IPS DF 6.9 (cell line): Measurements from ENCODE around the gene FSCN2.
A peak's percentile ranks its signal among the peaks of the same experiment; 100 is the strongest.

Source experiments
- DNase-seq: peaks from one replicate; pipeline ENCODE4 v3.0.0-alpha.2; 2013; ENCODE audit warnings: low read depth, low spot score
- H3K27ac ChIP-seq: one replicate; pipeline ENCODE4 v1.5.1; 2013; ENCODE audit warnings: low read length, control low read depth
- H3K27me3 ChIP-seq: 2 replicates; pipeline ENCODE4 v1.6.1; 2013; ENCODE audit warnings: mild to moderate bottlenecking, low read length; ENCODE audit not compliant: control insufficient read depth, insufficient read depth
- H3K36me3 ChIP-seq: 2 replicates; pipeline ENCODE4 v1.6.1; 2013; ENCODE audit warnings: low read length; ENCODE audit not compliant: control insufficient read depth, insufficient read depth
- H3K4me1 ChIP-seq: 2 replicates; pipeline ENCODE4 v1.6.1; 2013; ENCODE audit warnings: low read length; ENCODE audit not compliant: control insufficient read depth, insufficient read depth
- H3K4me3 ChIP-seq: 2 replicates; pipeline ENCODE4 v1.5.1; 2013; ENCODE audit warnings: mild to moderate bottlenecking, low read length
- H3K9me3 ChIP-seq: 2 replicates; pipeline ENCODE4 v1.6.1; 2013; ENCODE audit warnings: low read length, inconsistent platforms; ENCODE audit not compliant: control insufficient read depth, insufficient read depth
- WGBS: extraction: QIAGEN DNeasy Blood & Tissue Kit; methylation state at CpG from one replicate; pipeline ENCODE4 v1.1.7; 2013; ENCODE audit warnings: mixed read lengths, missing lambda C conversion rate; ENCODE audit not compliant: insufficient read length, insufficient coverage; 5-methylcytosine and 5-hydroxymethylcytosine counted together

FSCN2 gene

DNA sequence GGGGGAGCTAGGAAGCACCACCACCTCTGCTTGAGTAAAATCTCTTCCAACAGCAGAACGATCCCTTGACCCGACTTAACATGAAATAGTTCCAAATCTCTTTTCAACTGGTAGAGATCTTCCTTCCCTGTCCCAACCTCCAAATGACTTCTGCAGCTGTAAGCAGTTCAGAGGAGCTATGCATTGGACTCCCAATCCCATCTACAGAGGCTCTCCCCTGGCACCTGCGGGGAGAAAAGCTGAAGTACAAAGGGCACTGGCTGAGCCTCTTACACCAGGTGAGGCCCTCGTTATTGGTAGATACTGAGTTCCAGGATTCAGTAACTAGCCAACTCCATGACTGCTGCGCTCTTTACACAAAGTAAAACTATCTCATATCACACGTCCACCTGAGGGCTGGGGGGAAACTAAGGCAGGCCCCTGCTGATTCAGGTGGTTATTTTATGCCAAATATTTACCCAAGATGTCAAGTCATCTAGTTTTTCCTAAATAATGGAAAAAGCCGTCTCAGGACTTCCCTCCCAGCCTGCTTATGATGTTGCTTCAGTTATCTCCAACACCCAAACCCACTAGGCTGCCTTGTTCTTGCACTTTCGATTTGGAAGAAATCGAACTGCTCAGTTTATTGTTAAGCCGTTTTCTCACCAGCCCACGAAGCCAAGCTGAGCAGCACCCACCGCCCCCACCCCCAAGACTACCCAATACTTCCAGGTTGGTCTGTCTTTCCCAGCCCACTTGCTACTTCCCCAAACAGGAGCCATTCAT is 18.8 kb upstream of the FSCN2 start:
- Histone ChIP-seq H3K4me3 (peak overlapping the region; percentile 8; the same call in 1 of the 2 replicates), H3K27me3 (no peaks in the 10 kb centered on the region), H3K4me1 (no peaks in the 10 kb centered on the region), H3K9me3 (no peaks in the 10 kb centered on the region), H3K36me3 (peaks cover 24% of the 10 kb centered on the region), H3K27ac (no peak overlapping the region)
- WGBS = no CpG with 5 or more reads among the region's 12 CpGs
- no peak for DNase-seq

DNA sequence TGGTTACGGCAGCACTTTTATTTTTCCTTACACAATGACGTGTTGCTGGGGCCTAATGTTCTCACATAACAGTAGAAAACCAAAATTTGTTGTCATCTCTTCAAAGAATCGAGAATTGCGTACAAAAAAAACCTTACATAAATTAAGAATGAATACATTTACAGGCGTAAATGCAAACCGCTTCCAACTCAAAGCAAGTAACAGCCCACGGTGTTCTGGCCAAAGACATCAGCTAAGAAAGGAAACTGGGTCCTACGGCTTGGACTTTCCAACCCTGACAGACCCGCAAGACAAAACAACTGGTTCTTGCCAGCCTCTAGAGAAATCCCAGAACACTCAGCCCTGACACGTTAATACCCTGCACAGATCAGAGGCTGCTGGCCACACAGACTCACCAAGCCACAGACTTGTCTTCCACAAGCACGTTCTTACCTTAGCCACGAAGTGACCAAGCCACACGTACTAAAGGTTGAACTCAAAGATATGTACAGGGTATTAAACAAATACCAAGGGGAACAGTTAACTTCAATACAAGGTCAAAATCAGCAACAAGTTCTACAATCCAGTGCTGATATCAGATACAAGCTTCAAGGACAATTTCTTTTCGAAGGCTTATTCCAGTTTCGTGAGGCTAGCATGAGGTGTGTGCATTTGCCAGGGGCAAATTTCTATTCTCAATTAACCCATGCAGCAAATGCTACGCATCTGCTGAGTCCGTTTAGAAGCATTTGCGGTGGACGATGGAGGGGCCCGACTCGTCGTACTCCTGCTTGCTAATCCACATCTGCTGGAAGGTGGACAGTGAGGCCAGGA is 18.0 kb upstream of the FSCN2 start:
- no peaks in the 10 kb centered on the region for H3K4me1 ChIP-seq
- H3K36me3 ChIP-seq = peaks cover 24% of the 10 kb centered on the region
- no peak overlapping the region for H3K27ac ChIP-seq
- no peaks in the 10 kb centered on the region for H3K27me3 ChIP-seq
- peak overlapping the region; percentile 83 for H3K4me3 ChIP-seq
- no peaks in the 10 kb centered on the region for H3K9me3 ChIP-seq
- DNase-seq = no peak
- no CpG with 5 or more reads among the region's 22 CpGs for WGBS

DNA sequence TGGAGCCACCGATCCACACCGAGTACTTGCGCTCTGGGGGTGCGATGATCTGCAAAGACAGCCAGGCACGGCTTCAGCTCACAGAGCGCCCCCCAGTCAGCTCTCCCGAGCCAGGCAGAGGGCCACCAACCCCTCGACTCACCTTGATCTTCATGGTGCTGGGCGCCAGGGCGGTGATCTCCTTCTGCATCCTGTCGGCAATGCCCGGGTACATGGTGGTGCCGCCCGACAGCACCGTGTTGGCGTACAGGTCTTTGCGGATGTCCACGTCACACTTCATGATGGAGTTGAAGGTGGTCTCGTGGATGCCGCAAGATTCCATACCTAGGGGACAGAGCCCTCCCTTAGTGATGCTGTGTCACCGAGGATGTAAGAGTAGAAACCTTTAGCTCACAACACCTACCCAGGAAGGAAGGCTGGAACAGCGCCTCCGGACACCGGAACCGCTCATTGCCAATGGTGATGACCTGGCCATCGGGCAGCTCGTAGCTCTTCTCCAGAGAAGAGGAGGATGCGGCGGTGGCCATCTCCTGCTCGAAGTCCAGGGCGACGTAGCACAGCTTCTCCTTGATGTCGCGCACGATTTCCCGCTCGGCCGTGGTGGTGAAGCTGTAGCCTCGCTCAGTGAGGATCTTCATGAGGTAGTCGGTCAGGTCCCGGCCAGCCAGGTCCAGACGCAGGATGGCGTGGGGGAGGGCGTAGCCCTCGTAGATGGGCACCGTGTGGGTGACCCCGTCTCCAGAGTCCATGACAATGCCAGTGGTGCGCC is 17.2 kb upstream of the FSCN2 start:
- peaks cover 2% of the 10 kb centered on the region; the same call in 1 of the 2 replicates for H3K4me1 ChIP-seq
- H3K36me3 ChIP-seq = peaks cover 24% of the 10 kb centered on the region
- peak overlapping the region; percentile 83 for H3K4me3 ChIP-seq
- H3K9me3 ChIP-seq = no peaks in the 10 kb centered on the region
- H3K27me3 ChIP-seq = no peaks in the 10 kb centered on the region
- no CpG with 5 or more reads among the region's 48 CpGs for WGBS
- H3K27ac ChIP-seq = no peak overlapping the region
- no peak for DNase-seq

DNA sequence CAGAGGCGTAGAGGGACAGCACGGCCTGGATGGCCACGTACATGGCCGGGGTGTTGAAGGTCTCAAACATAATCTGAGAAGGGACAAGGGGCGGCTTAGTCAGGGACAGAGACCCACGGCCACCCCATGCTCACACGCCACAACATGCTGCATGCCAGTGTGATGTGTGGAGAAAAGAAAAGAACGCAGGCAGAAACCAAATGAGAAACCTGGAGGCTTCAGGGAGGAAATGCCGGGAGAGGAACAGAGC is 16.7 kb upstream of the FSCN2 start:
- no CpG with 5 or more reads among the region's 9 CpGs for WGBS
- H3K27ac ChIP-seq = no peak overlapping the region

DNA sequence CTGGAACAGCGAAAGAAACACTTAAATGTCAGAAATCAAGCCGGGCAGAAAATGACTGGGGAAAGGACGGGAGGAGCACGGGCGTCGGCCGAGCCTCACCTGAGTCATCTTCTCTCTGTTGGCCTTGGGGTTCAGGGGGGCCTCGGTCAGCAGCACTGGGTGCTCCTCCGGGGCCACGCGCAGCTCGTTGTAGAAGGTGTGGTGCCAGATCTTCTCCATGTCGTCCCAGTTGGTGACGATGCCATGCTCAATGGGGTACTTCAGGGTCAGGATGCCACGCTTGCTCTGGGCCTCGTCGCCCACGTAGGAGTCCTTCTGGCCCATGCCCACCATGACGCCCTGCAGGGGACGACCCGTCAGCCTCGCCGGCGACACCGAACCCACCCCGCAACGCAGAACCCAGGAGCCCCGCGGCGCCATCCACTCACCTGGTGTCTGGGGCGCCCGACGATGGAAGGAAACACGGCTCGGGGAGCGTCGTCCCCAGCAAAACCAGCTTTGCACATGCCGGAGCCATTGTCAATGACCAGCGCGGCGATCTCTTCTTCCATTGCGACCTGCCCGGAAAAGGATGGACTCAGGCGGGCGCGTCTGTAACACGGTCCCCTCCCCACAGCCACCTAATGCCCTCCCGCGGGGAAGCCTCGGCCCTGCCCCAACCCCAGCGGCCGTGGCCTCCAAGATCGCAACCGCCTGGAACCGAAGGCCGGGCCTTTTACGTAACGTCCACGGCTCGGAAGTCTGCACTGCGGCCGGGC is 16.2 kb upstream of the FSCN2 start:
- no peaks in the 10 kb centered on the region for H3K27me3 ChIP-seq
- no CpG with 5 or more reads among the region's 62 CpGs for WGBS
- peak overlapping the region; percentile 83 for H3K4me3 ChIP-seq
- DNase-seq = no peak
- H3K36me3 ChIP-seq = peaks cover 24% of the 10 kb centered on the region
- no peak overlapping the region for H3K27ac ChIP-seq
- peaks cover 3% of the 10 kb centered on the region; the same call in 1 of the 2 replicates for H3K4me1 ChIP-seq
- no peaks in the 10 kb centered on the region for H3K9me3 ChIP-seq

More for the DNA sequence above, 16.7 kb upstream of the FSCN2 start:
- Histone ChIP-seq H3K27me3 (no peaks in the 10 kb centered on the region), H3K36me3 (peaks cover 24% of the 10 kb centered on the region), H3K4me3 (peak overlapping the region; percentile 83), H3K9me3 (no peaks in the 10 kb centered on the region), H3K4me1 (peaks cover 2% of the 10 kb centered on the region; the same call in 1 of the 2 replicates)
- DNase-seq = no peak

DNA sequence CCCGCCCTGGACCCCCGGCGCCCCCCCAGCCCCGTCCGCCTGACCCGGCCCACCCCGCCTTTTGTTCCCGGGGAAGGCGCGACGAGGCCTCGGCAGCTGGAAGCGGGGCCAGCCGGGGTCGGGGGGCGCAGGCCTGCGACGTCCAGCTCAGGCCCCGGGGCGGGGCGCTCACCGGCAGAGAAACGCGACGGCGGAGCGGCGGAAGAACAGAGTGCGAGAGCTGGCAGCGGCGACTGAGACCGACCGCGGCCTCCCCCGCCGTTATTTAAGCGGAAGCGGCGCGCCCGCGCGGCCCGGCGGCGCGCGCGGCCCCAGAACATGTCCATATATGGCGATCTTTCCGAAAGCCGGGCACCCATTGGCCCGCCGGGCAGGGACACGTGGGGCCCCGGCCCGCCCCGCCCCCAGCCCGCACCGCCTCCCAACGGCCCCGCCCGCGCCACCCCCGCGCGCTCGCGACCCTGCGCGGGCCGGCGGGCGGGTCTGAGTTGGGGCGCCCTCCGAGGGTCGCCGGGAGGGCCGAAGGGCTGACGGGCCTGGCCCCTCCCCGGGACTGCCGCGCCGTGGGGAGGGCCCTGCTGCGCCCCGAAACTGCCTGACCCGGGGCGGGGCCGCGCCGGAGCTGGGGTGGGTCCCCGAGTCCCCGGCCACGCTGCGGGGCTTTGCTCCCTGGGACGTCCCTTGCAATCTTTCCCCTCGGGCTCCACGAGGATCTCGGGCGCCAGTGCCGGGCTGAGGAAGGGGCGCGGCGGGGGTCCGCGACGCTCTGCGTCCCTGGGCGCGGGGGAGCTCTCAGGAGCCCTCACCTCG is 15.4 kb upstream of the FSCN2 start, which contains the start of gene ACTG1:
Gene ACTG1 (minus strand): TSS at position 238 of the 810 bp plus-strand sequence. CDS start 445 bp downstream, outside the sequence.
- Histone ChIP-seq H3K36me3 (peaks cover 24% of the 10 kb centered on the region), H3K9me3 (no peaks in the 10 kb centered on the region), H3K27ac (no peak within 1 kb of the TSS), H3K4me3 (peak within 1 kb of the TSS; percentile 83), H3K27me3 (no peaks in the 10 kb centered on the region), H3K4me1 (peaks cover 7% of the 10 kb centered on the region)
- no peak for DNase-seq
- WGBS = no CpG with 5 or more reads among the region's 111 CpGs

DNA sequence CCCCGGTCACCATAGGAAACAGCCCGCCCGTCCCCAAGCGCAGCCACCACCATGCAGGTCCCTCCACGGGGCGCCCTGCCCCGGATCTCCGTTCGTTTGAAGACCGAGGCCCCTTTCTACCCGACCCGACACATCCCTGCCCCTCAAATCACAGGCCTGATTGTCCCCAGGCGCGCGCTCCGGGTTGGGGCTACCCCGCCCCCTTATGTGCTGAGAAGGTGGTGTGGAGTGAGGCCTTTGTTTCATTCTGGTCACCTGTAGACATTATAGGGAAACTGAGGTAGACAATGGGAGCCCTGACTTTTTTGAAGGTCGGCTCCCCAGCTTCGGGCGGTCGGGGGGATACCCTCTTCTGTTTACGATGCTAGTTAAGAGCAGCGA is 14.8 kb upstream of the FSCN2 start:
- Histone ChIP-seq H3K4me1 (peaks cover 9% of the 10 kb centered on the region), H3K9me3 (no peaks in the 10 kb centered on the region), H3K36me3 (peaks cover 24% of the 10 kb centered on the region), H3K4me3 (peak overlapping the region; percentile 73; the same call in 1 of the 2 replicates), H3K27me3 (no peaks in the 10 kb centered on the region; the same call in 1 of the 2 replicates), H3K27ac (no peak overlapping the region)
- no peak for DNase-seq
- WGBS = no CpG with 5 or more reads among the region's 23 CpGs

DNA sequence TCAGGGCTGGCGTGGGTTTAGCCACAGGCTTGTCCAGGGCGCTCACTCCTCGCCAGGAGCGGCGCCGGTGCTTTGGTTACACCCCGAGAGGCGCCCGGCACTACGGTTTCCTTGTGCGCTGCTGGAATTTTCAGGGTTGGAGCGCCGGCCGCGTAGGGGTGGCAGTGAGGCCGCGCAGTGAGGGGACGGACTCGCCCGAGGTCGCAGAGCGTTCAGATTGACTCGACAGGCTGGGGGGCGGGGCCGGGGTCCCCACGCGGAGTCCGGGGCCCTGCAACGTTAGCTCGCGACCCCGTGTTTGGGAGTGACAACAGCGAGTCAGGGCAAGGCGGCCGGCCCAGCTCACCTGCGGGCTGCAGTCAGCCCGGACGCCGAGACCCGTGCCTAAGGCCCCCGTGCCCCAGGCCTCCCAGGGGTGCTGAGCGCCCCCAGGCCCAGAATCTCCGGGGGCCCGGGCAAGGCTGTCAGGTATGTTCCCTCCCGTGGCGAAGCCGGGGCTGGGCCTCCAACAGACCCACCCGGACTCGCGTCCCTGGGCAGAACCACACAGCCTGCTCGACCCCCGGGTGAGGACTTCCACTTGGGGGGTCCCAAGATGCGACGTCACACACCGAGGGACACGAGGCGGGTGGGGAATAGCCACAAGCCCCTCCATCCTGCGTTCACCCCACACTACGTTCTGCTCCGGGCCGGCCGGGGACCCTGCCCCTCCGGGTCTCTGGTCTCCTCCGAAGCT is 14.3 kb upstream of the FSCN2 start:
- WGBS = no CpG with 5 or more reads among the region's 64 CpGs
- H3K4me3 ChIP-seq = peak overlapping the region; percentile 73
- peaks cover 12% of the 10 kb centered on the region for H3K4me1 ChIP-seq
- no peak overlapping the region for H3K27ac ChIP-seq
- peaks cover 24% of the 10 kb centered on the region for H3K36me3 ChIP-seq
- H3K27me3 ChIP-seq = no peaks in the 10 kb centered on the region; the same call in 1 of the 2 replicates
- H3K9me3 ChIP-seq = no peaks in the 10 kb centered on the region
- DNase-seq = no peak

DNA sequence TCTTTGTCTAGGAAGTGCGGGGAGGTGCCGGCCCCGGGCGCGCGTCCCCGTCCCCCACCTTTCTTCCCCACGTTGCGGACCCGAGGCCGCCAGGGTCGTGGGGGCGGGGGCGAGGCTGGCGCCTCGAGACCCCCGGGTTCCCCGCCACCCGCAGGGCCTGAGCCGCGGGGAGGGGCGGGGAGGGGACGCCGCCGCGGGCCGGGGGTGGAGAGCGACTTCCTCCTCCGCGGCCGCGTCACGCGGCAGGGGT is 13.8 kb upstream of the FSCN2 start:
- Histone ChIP-seq H3K4me1 (peaks cover 12% of the 10 kb centered on the region), H3K27me3 (no peaks in the 10 kb centered on the region; the same call in 1 of the 2 replicates), H3K27ac (no peak overlapping the region), H3K36me3 (peaks cover 24% of the 10 kb centered on the region), H3K4me3 (peak overlapping the region; percentile 73; the same call in 1 of the 2 replicates), H3K9me3 (no peaks in the 10 kb centered on the region)
- WGBS = no CpG with 5 or more reads among the region's 34 CpGs
- DNase-seq = no peak
